ENCODE measurements around the gene JAM2. TPM values are rescaled to one million over a fixed set of nuclear protein-coding genes. Genes with fewer than 3 reads are reported as not detected.

Gene JAM2
- polyA plus RNA-seq, 4 donors, result 0.27 to 13.3 (median 6.3) TPM; not detected in 1

DNA sequence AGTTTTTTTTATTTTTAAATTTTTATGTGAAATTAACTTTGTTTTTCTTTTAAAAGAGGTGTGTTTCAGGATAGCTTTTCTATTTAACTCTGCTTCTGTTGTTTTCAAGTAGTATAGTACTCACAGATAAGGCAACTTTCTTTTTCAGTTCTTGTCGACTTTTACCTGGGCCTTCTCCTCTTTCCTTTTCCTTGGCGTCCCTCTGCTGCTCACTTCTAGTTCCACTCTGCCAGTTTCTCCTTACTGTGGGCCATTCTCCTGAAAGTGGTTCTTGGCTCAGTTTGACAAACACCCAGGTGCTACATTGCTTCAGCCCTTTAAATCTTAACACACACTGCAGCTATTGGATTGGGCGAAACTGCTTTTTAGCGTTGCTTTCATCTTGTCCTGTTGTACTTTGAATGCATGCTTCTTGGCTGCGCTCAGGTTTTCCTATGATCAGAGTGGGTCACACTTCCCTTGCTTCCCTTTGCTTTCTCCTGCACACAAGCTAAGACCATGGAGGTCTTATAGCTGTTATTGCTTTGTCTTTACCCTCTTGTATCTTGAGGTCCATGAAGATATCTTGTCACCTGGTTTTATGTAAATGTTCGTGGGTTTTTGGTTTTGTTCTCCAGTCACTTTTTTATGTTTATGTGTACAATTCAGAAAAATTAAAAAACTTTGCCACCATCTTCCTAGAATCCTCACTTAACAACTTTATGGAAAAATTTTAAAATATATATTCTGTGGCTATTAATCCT lies 117.3 kb downstream of the JAM2 start:
- Histone ChIP-seq H3K9me3 (ENCODE audit: control insufficient read depth in 2 of 2, insufficient read depth in 1 of 2, low read depth in 1 of 2, low read length in 1 of 2) (no peaks in the 10 kb centered on the region), H3K36me3 (ENCODE audit: control insufficient read depth in 3 of 3, insufficient read depth in 2 of 3, low read depth in 1 of 3, low read length in 3 of 3) (peaks cover 3 to 20% (median 16%) of the 10 kb centered on the region in 3 donors), H3K27ac (ENCODE audit: low read depth in 1 of 3, low read length in 2 of 3) (peak overlapping the region in 1 of 3 donors; percentile 5), H3K27me3 (ENCODE audit: control insufficient read depth in 3 of 3, insufficient read depth in 3 of 3, low read length in 3 of 3) (no peaks in the 10 kb centered on the region), H3K4me1 (ENCODE audit: control insufficient read depth in 3 of 3, insufficient read depth in 2 of 3, low read depth in 1 of 3, low read length in 2 of 3) (peaks cover 0 to 3% (median 0%) of the 10 kb centered on the region in 3 donors), H3K4me3 (ENCODE audit: low read depth in 1 of 3, low read length in 3 of 3) (no peak overlapping the region)
- WGBS, 3 donors, result 73 to 82% (median 80%) methylated on average over 6 of the region's 6 CpGs
- FAIRE-seq (no peak), DNase-seq (no peak)

GRCh38 chr21:25757531-25757930 lies 118.5 kb downstream of the JAM2 start:
- no peak for FAIRE-seq
- Histone ChIP-seq H3K27ac (ENCODE audit: low read depth in 1 of 3, low read length in 2 of 3) (no peak overlapping the region), H3K9me3 (ENCODE audit: control insufficient read depth in 2 of 2, insufficient read depth in 1 of 2, low read depth in 1 of 2, low read length in 1 of 2) (no peaks in the 10 kb centered on the region), H3K4me1 (ENCODE audit: control insufficient read depth in 3 of 3, insufficient read depth in 2 of 3, low read depth in 1 of 3, low read length in 2 of 3) (peaks cover 0 to 3% (median 0%) of the 10 kb centered on the region in 3 donors), H3K27me3 (ENCODE audit: control insufficient read depth in 3 of 3, insufficient read depth in 3 of 3, low read length in 3 of 3) (no peaks in the 10 kb centered on the region), H3K36me3 (ENCODE audit: control insufficient read depth in 3 of 3, insufficient read depth in 2 of 3, low read depth in 1 of 3, low read length in 3 of 3) (peaks cover 3 to 17% (median 17%) of the 10 kb centered on the region in 3 donors), H3K4me3 (ENCODE audit: low read depth in 1 of 3, low read length in 3 of 3) (no peak overlapping the region)
- DNase-seq, result no peak

- no peak for FAIRE-seq
- H3K36me3 ChIP-seq (ENCODE audit: control insufficient read depth in 3 of 3, insufficient read depth in 2 of 3, low read depth in 1 of 3, low read length in 3 of 3), result peaks cover 6 to 19% (median 16%) of the 10 kb centered on the region in 3 donors
- H3K4me3 ChIP-seq (ENCODE audit: low read depth in 1 of 3, low read length in 3 of 3), result no peak overlapping the region
- no peak for DNase-seq
- WGBS, 3 donors, result 65 to 71% (median 67%) methylated on average over 1 of the region's 1 CpG
- peaks cover 0 to 3% (median 0%) of the 10 kb centered on the region in 3 donors for H3K4me1 ChIP-seq (ENCODE audit: control insufficient read depth in 3 of 3, insufficient read depth in 2 of 3, low read depth in 1 of 3, low read length in 2 of 3)
- H3K9me3 ChIP-seq (ENCODE audit: control insufficient read depth in 2 of 2, insufficient read depth in 1 of 2, low read depth in 1 of 2, low read length in 1 of 2), result no peaks in the 10 kb centered on the region
- H3K27me3 ChIP-seq (ENCODE audit: control insufficient read depth in 3 of 3, insufficient read depth in 3 of 3, low read length in 3 of 3), result no peaks in the 10 kb centered on the region
- no peak overlapping the region for H3K27ac ChIP-seq (ENCODE audit: low read depth in 1 of 3, low read length in 2 of 3)
Measured at GRCh38 chr21:25759573-25759972, 120.5 kb downstream of the JAM2 start.

DNA sequence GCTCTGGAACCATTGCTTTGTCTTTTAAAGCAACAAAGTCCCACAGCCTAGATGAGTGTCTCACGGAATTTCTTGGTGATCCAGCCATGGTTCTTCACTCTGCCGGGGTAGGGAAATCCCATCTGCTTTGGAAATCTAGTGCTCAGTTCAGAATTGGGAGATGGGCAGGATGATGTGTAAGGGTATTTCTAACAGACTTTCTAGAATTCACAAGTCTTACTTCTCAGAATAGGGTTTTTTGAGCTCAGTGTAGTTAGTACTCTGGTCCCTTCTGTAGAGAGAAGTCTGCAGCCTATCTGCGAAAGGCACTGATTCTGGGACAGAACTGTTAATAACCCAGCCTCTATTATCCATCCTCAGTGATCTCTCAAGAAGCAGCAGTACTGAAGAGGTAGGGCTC lies 121.0 kb downstream of the JAM2 start:
- Histone ChIP-seq H3K9me3 (ENCODE audit: control insufficient read depth in 2 of 2, insufficient read depth in 1 of 2, low read depth in 1 of 2, low read length in 1 of 2) (no peaks in the 10 kb centered on the region), H3K4me3 (ENCODE audit: low read depth in 1 of 3, low read length in 3 of 3) (no peak overlapping the region), H3K27ac (ENCODE audit: low read depth in 1 of 3, low read length in 2 of 3) (no peak overlapping the region), H3K4me1 (ENCODE audit: control insufficient read depth in 3 of 3, insufficient read depth in 2 of 3, low read depth in 1 of 3, low read length in 2 of 3) (peaks cover 0 to 3% (median 0%) of the 10 kb centered on the region in 3 donors), H3K27me3 (ENCODE audit: control insufficient read depth in 3 of 3, insufficient read depth in 3 of 3, low read length in 3 of 3) (no peaks in the 10 kb centered on the region), H3K36me3 (ENCODE audit: control insufficient read depth in 3 of 3, insufficient read depth in 2 of 3, low read depth in 1 of 3, low read length in 3 of 3) (peaks cover 6 to 19% (median 11%) of the 10 kb centered on the region in 3 donors)
- WGBS, 3 donors, result 88 to 97% (median 92%) methylated on average over 3 of the region's 3 CpGs
- FAIRE-seq (no peak), DNase-seq (no peak)

- Histone ChIP-seq H3K27ac (ENCODE audit: low read depth in 1 of 3, low read length in 2 of 3) (no peak overlapping the region), H3K4me1 (ENCODE audit: control insufficient read depth in 3 of 3, insufficient read depth in 2 of 3, low read depth in 1 of 3, low read length in 2 of 3) (peaks cover 0 to 3% (median 0%) of the 10 kb centered on the region in 3 donors), H3K27me3 (ENCODE audit: control insufficient read depth in 3 of 3, insufficient read depth in 3 of 3, low read length in 3 of 3) (no peaks in the 10 kb centered on the region), H3K4me3 (ENCODE audit: low read depth in 1 of 3, low read length in 3 of 3) (no peak overlapping the region), H3K9me3 (ENCODE audit: control insufficient read depth in 2 of 2, insufficient read depth in 1 of 2, low read depth in 1 of 2, low read length in 1 of 2) (no peaks in the 10 kb centered on the region), H3K36me3 (ENCODE audit: control insufficient read depth in 3 of 3, insufficient read depth in 2 of 3, low read depth in 1 of 3, low read length in 3 of 3) (peaks cover 6 to 19% (median 9%) of the 10 kb centered on the region in 3 donors)
- DNase-seq (no peak), FAIRE-seq (no peak)
- WGBS, 3 donors, result 83 to 97% (median 84%) methylated on average over 1 of the region's 1 CpG
Measured at GRCh38 chr21:25760677-25761076, 121.6 kb downstream of the JAM2 start.

GRCh38 chr21:25764065-25764464 lies 125.0 kb downstream of the JAM2 start:
- FAIRE-seq (no peak), DNase-seq (peak in 1 of 2 donors; percentile 3)
- H3K36me3 ChIP-seq (ENCODE audit: control insufficient read depth in 3 of 3, insufficient read depth in 2 of 3, low read depth in 1 of 3, low read length in 3 of 3), result peaks cover 5 to 19% (median 6%) of the 10 kb centered on the region in 3 donors

More at GRCh38 chr21:25764065-25764464, 125.0 kb downstream of the JAM2 start:
- WGBS, 3 donors, result 25 to 63% (median 41%) methylated on average over 3 of the region's 3 CpGs
- Histone ChIP-seq H3K9me3 (ENCODE audit: control insufficient read depth in 2 of 2, insufficient read depth in 1 of 2, low read depth in 1 of 2, low read length in 1 of 2) (no peaks in the 10 kb centered on the region), H3K27ac (ENCODE audit: low read depth in 1 of 3, low read length in 2 of 3) (no peak overlapping the region), H3K27me3 (ENCODE audit: control insufficient read depth in 3 of 3, insufficient read depth in 3 of 3, low read length in 3 of 3) (no peaks in the 10 kb centered on the region), H3K4me1 (ENCODE audit: control insufficient read depth in 3 of 3, insufficient read depth in 2 of 3, low read depth in 1 of 3, low read length in 2 of 3) (no peaks in the 10 kb centered on the region), H3K4me3 (ENCODE audit: low read depth in 1 of 3, low read length in 3 of 3) (no peak overlapping the region)

Other genes with a start within 250 kb of the JAM2 start
- 10 to 100 TPM; 31.1 to 42.9 (median 31.2) TPM for gene MRPL39, start 31.8 kb upstream of the JAM2 start, polyA plus RNA-seq
- gene ATP5PF, start 95.6 kb downstream of the JAM2 start, polyA plus RNA-seq, result 100 to 1,000 TPM; 235 to 902 (median 549) TPM
- gene GABPA, start 95.7 kb downstream of the JAM2 start, polyA plus RNA-seq, result 10 to 100 TPM; 10.3 to 24.8 (median 10.7) TPM